Iris pigment epithelial cell (primary cell): ENCODE data around the gene SLC9A9.

ENCODE experiments used
- DNase-seq: peaks from one replicate; pipeline ENCODE4 v3.0.0-alpha.2; 2011; ENCODE audit warnings: low read depth

The SLC9A9 gene

GRCh38 chr3:143506190-143506589 is 342.1 kb downstream of the SLC9A9 start:
- DNase-seq = no peak

GRCh38 chr3:143503325-143503885 is 344.9 kb downstream of the SLC9A9 start:
- no peak for DNase-seq

- no peak for DNase-seq
These were observed 346.2 kb downstream of the SLC9A9 start for GRCh38 chr3:143502081-143502480.

GRCh38 chr3:143497382-143497781 is 350.9 kb downstream of the SLC9A9 start:
- no peak for DNase-seq

- DNase-seq = no peak
These were observed 352.1 kb downstream of the SLC9A9 start for GRCh38 chr3:143496191-143496590.

GRCh38 chr3:143495527-143495926 is 352.7 kb downstream of the SLC9A9 start:
- DNase-seq = no peak

- no peak for DNase-seq
These were observed 361.7 kb downstream of the SLC9A9 start for GRCh38 chr3:143486611-143487010.

GRCh38 chr3:143484846-143485512 is 363.3 kb downstream of the SLC9A9 start:
- no peak for DNase-seq

GRCh38 chr3:143483214-143483613 is 365.1 kb downstream of the SLC9A9 start:
- no peak for DNase-seq

GRCh38 chr3:143482106-143483088 is 365.9 kb downstream of the SLC9A9 start:
- DNase-seq = no peak

GRCh38 chr3:143480344-143480743 is 367.9 kb downstream of the SLC9A9 start:
- peak; percentile 20 for DNase-seq

GRCh38 chr3:143479727-143480126 is 368.5 kb downstream of the SLC9A9 start:
- DNase-seq = no peak

GRCh38 chr3:143478115-143478693 is 370.1 kb downstream of the SLC9A9 start:
- DNase-seq = no peak

- peak; percentile 13 for DNase-seq
These were observed 371.2 kb downstream of the SLC9A9 start for GRCh38 chr3:143476965-143477640.

- no peak for DNase-seq
These were observed 372.3 kb downstream of the SLC9A9 start for GRCh38 chr3:143475981-143476380.

GRCh38 chr3:143472731-143473523 is 375.3 kb downstream of the SLC9A9 start:
- DNase-seq = no peak

- no peak for DNase-seq
These were observed 376.6 kb downstream of the SLC9A9 start for GRCh38 chr3:143471705-143472104.

- DNase-seq = no peak
These were observed 379.1 kb downstream of the SLC9A9 start for GRCh38 chr3:143469159-143469558.

GRCh38 chr3:143465666-143466065 is 382.6 kb downstream of the SLC9A9 start:
- no peak for DNase-seq

GRCh38 chr3:143464850-143465249 is 383.4 kb downstream of the SLC9A9 start:
- no peak for DNase-seq

- DNase-seq = no peak
These were observed 392.8 kb downstream of the SLC9A9 start for GRCh38 chr3:143455480-143455879.
